Mesendoderm (in vitro differentiated cells): ENCODE results near the gene FAM227A.

Source experiments
- DNase-seq: peaks from one replicate; pipeline ENCODE4 v3.0.0; 2013
- H2AK5ac ChIP-seq: 2 replicates; pipeline ENCODE4 v1.6.1; 2013; ENCODE audit warnings: low read length, inconsistent platforms
- H2BK120ac ChIP-seq: 2 replicates; pipeline ENCODE4 v1.6.1; 2013; ENCODE audit warnings: low read depth, mild to moderate bottlenecking, low read length, moderate library complexity, mixed read lengths
- H2BK15ac ChIP-seq: replicated peaks from 2 replicates; pipeline ENCODE4 v1.6.1; 2013; ENCODE audit warnings: low read depth, mild to moderate bottlenecking, moderate library complexity
- H2BK5ac ChIP-seq: 2 replicates; pipeline ENCODE4 v1.6.1; 2013; ENCODE audit warnings: low read length, inconsistent platforms
- H3K18ac ChIP-seq: 2 replicates; pipeline ENCODE4 v1.6.1; 2013; ENCODE audit warnings: mild to moderate bottlenecking, low read length, mixed read lengths
- H3K23ac ChIP-seq: one replicate; pipeline ENCODE4 v1.6.1; 2013; ENCODE audit warnings: low read length
- H3K27ac ChIP-seq: 2 replicates; pipeline ENCODE4 v1.5.1; 2013; ENCODE audit warnings: low read depth, mild to moderate bottlenecking, inconsistent platforms, low read length, moderate library complexity
- H3K27me3 ChIP-seq: 2 replicates; pipeline ENCODE4 v1.6.1; 2013; ENCODE audit warnings: low read length, control low read depth, mild to moderate bottlenecking, inconsistent platforms; ENCODE audit not compliant: insufficient read depth, poor library complexity
- H3K36me3 ChIP-seq: 2 replicates; pipeline ENCODE4 v1.6.1; 2013; ENCODE audit warnings: low read length, inconsistent platforms; ENCODE audit not compliant: control insufficient read depth, insufficient read depth
- H3K4ac ChIP-seq: one replicate; pipeline ENCODE4 v1.6.1; 2013; ENCODE audit warnings: low read depth, mild to moderate bottlenecking, low read length, moderate library complexity
- H3K4me1 ChIP-seq: 2 replicates; pipeline ENCODE4 v1.6.1; 2013; ENCODE audit warnings: low read depth, low read length, inconsistent platforms; ENCODE audit not compliant: control insufficient read depth
- H3K4me2 ChIP-seq: 2 replicates; pipeline ENCODE4 v1.6.1; 2013; ENCODE audit warnings: low read length
- H3K4me3 ChIP-seq: 2 replicates; pipeline ENCODE4 v1.5.1; 2013; ENCODE audit warnings: mild to moderate bottlenecking, low read length
- H3K56ac ChIP-seq: one replicate; pipeline ENCODE4 v1.6.1; 2013; ENCODE audit warnings: low read length
- H3K79me1 ChIP-seq: 2 replicates; pipeline ENCODE4 v1.6.1; 2013; ENCODE audit warnings: low read length, inconsistent platforms
- H3K79me2 ChIP-seq: 2 replicates; pipeline ENCODE4 v1.6.1; 2013; ENCODE audit warnings: mild to moderate bottlenecking, low read length; ENCODE audit not compliant: control insufficient read depth, insufficient read depth
- H3K9ac ChIP-seq: 2 replicates; pipeline ENCODE4 v1.6.1; 2013; ENCODE audit warnings: low read length, inconsistent platforms
- H4K5ac ChIP-seq: one replicate; pipeline ENCODE4 v1.6.1; 2013; ENCODE audit warnings: low read length
- H4K8ac ChIP-seq: one replicate; pipeline ENCODE4 v1.6.1; 2013; ENCODE audit warnings: low read depth, mild to moderate bottlenecking, control low read depth, low read length, moderate library complexity
- WGBS: extraction: QIAGEN DNeasy Blood & Tissue Kit; methylation state at CpG from one replicate; pipeline ENCODE4 v1.1.7; 2013; ENCODE audit warnings: low lambda C conversion rate, missing lambda C conversion rate; ENCODE audit not compliant: insufficient coverage; ENCODE audit errors: extremely low coverage; 5-methylcytosine and 5-hydroxymethylcytosine counted together

Gene FAM227A

DNA sequence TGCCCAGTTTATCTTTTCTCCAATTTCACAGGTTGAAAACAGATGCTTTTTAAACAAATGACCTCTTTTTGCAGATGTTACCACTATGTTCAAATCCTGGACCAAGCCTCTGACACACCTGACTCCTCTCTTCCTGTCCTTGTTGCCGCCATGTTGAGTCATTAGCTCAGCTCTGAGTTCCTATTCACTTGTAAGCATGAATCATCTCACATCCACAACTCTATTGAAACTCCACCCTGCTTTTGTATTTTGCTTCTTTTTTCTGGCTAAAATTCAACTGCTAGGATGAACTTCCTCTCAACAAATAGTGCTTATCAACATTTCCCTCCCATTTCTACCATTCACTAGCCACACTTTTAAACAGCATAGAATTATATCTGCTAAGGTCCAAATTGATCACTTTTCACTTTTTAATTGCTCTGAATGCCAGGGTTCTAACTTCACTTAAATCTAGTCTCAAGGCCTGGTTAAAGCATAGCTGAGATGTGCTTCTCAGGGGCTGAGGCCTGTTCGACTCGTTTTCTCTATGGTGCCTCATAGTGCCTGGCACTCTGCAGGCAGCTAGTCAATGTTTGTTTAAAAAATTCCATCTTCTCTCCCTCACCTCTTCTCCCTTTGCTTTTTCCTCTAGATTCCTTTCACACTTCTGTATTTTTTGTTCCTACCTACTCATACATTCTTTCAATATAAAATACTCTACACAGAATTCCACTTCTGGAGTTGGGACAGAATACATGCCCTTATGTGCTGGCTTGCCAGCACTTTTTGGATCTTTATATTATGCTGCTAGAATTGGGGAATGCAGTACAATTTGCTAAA, 40.6 kb upstream of the FAM227A start:
- H3K79me2 ChIP-seq: peaks cover 18% of the 10 kb centered on the region
- H3K4me2 ChIP-seq: no peak overlapping the region
- H3K4me1 ChIP-seq: peaks cover 3% of the 10 kb centered on the region
- H3K4me3 ChIP-seq: no peak overlapping the region
- H3K18ac ChIP-seq: no peak overlapping the region
- H4K5ac ChIP-seq: no peak overlapping the region
- H3K23ac ChIP-seq: no peak overlapping the region
- DNase-seq: peak; percentile 41
- H2BK120ac ChIP-seq: no peak overlapping the region
- no peak overlapping the region for H2AK5ac ChIP-seq
- H3K56ac ChIP-seq: no peak overlapping the region
- no peak overlapping the region for H2BK15ac ChIP-seq
- H3K79me1 ChIP-seq: peaks cover 16% of the 10 kb centered on the region
- no peak overlapping the region for H3K4ac ChIP-seq
- H3K27ac ChIP-seq: no peak overlapping the region
- H3K36me3 ChIP-seq: no peaks in the 10 kb centered on the region
- no peak overlapping the region for H4K8ac ChIP-seq
- no peak overlapping the region for H2BK5ac ChIP-seq
- no CpG with 5 or more reads among the region's 3 CpGs for WGBS
- H3K27me3 ChIP-seq: no peaks in the 10 kb centered on the region
- no peak overlapping the region for H3K9ac ChIP-seq

DNA sequence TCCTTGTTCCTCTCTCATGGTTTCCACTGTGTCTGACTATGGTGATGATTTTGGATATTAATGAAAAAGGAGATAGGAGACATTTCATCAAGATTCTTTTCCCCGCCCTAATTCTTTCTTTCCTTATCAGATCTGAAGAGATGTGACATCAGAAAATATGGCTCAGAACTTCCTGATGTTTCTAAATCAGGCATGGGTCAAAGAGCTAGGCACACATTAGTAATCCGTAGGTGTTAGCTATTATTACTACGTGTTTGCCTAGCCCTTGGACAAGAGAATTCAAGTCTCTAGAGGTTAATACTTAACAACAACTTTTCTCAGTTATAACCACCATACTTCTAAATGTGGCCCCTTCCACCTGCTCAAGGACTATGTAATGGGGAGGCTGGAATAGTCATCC, 38.7 kb upstream of the FAM227A start:
- Histone ChIP-seq H3K18ac (no peak overlapping the region), H3K4me1 (peaks cover 3% of the 10 kb centered on the region), H3K4me3 (no peak overlapping the region), H3K27me3 (no peaks in the 10 kb centered on the region), H2BK15ac (no peak overlapping the region), H4K8ac (no peak overlapping the region), H3K4me2 (no peak overlapping the region), H4K5ac (no peak overlapping the region), H3K4ac (no peak overlapping the region), H3K79me2 (peaks cover 16% of the 10 kb centered on the region), H3K27ac (no peak overlapping the region), H2AK5ac (no peak overlapping the region), H3K23ac (no peak overlapping the region), H3K79me1 (peaks cover 18% of the 10 kb centered on the region), H2BK5ac (no peak overlapping the region), H3K56ac (no peak overlapping the region), H3K9ac (no peak overlapping the region), H2BK120ac (no peak overlapping the region), H3K36me3 (no peaks in the 10 kb centered on the region)
- WGBS: no CpG with 5 or more reads among the region's 3 CpGs
- no peak for DNase-seq

DNA sequence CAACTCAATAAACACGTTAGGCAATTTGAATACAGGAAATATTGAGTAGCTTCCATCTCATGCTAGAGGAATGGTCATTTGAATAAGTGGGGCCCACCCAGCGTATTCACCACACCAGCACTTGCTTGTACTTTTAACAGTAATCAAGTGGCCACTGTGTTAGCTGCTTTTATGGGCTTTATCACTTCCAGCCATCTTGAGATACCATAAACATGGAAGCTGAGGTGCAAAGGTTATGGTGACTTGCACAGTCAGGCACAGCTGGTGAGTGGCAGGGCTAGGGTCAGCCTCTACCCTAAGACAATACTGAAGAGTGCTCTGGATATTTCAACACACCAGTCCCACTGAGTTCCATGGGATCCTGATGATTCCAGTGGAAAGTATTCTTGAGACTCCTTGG, 37.9 kb upstream of the FAM227A start:
- Histone ChIP-seq H3K18ac (no peak overlapping the region), H3K36me3 (no peaks in the 10 kb centered on the region), H3K56ac (no peak overlapping the region), H4K5ac (no peak overlapping the region), H2BK5ac (no peak overlapping the region), H3K27ac (no peak overlapping the region), H3K4me2 (no peak overlapping the region), H3K4me3 (no peak overlapping the region), H3K9ac (no peak overlapping the region), H3K4ac (no peak overlapping the region), H2AK5ac (no peak overlapping the region), H3K79me2 (peaks cover 7% of the 10 kb centered on the region), H3K4me1 (peaks cover under 1% of the 10 kb centered on the region), H4K8ac (no peak overlapping the region), H3K27me3 (no peaks in the 10 kb centered on the region), H2BK15ac (no peak overlapping the region), H2BK120ac (no peak overlapping the region), H3K79me1 (peaks cover 12% of the 10 kb centered on the region), H3K23ac (no peak overlapping the region)
- no CpG with 5 or more reads among the region's 2 CpGs for WGBS
- DNase-seq: no peak

DNA sequence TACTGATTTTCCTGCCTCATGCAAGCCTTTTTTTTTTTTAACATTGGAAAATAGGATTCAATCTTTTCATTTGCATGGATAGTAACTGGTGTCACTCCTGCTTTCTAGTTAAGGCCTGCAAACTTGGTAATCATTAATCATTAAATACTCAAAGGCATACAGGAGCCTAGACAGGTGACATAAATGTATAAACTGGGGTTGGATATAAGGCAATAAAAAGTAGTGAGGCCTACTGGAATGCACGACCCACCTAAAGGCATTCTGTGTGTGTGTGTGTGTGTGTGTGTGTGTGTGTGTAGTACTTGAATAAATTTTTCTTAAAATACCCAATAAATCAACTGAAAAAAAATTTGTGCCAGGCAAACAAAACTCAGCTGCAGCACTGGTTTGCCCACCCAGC, 33.5 kb upstream of the FAM227A start:
- Histone ChIP-seq H4K5ac (no peak overlapping the region), H3K4me2 (no peak overlapping the region), H3K23ac (no peak overlapping the region), H2BK15ac (no peak overlapping the region), H3K79me1 (peaks cover 11% of the 10 kb centered on the region), H3K56ac (no peak overlapping the region), H3K4me3 (no peak overlapping the region), H2AK5ac (no peak overlapping the region), H3K36me3 (peaks cover 3% of the 10 kb centered on the region), H3K18ac (no peak overlapping the region), H3K27ac (no peak overlapping the region), H3K4me1 (no peaks in the 10 kb centered on the region), H3K27me3 (no peaks in the 10 kb centered on the region), H2BK120ac (no peak overlapping the region), H3K4ac (no peak overlapping the region), H3K79me2 (no peaks in the 10 kb centered on the region), H3K9ac (no peak overlapping the region), H4K8ac (no peak overlapping the region), H2BK5ac (no peak overlapping the region)
- DNase-seq: no peak
- no CpG with 5 or more reads among the region's 1 CpG for WGBS

DNA sequence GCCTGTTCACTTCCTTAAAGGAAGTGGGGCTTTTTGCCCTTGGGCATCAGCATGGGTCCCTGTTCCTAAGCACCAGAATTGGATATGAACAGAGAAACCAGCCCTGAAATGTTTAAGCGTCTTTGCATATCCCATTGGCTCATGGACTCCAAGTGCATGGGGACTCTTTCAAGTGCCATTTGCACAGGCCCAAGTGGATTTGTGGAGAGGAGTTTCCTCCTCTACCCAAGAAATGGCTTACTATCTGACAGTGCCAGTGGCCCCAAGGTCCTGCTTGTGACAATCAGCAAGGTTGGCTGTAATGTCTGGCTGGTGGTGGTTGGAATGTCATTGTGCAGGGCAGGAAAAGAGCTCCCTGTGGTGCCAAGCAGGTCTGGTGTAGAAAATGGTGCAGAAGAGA, 29.6 kb upstream of the FAM227A start:
- Histone ChIP-seq H3K23ac (no peak overlapping the region), H3K56ac (no peak overlapping the region), H4K8ac (no peak overlapping the region), H3K79me1 (peaks cover 12% of the 10 kb centered on the region), H3K79me2 (peaks cover 9% of the 10 kb centered on the region), H4K5ac (no peak overlapping the region), H3K4me3 (no peak overlapping the region), H2BK120ac (no peak overlapping the region), H2BK5ac (no peak overlapping the region), H3K4ac (no peak overlapping the region), H3K18ac (no peak overlapping the region), H3K9ac (no peak overlapping the region), H2AK5ac (no peak overlapping the region), H3K4me1 (peaks cover 2% of the 10 kb centered on the region), H3K27ac (no peak overlapping the region), H3K36me3 (peaks cover 7% of the 10 kb centered on the region), H3K27me3 (no peaks in the 10 kb centered on the region), H2BK15ac (no peak overlapping the region), H3K4me2 (no peak overlapping the region)
- no peak for DNase-seq
- WGBS: no CpG with 5 or more reads among the region's 1 CpG

DNA sequence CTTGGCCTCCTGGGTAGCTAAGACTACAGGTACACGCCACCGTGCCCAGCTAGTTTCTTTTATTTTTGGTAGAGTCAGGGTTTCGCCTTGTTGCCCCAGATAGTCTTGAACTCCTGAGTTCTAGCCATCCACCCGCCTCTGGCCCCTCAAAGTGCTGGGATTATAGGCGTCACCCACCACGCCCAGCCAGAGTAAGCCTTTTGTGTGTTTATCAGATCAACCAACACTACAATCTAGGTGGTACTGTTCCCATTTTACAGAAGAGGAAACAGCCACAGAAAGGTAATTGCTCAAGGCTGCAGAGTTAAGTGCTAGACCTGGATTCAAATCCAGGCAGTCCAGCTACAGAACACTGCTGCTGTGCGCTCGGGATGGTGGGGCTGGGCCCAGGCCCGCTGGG, 28.7 kb upstream of the FAM227A start:
- Histone ChIP-seq H3K27ac (no peak overlapping the region), H3K4ac (no peak overlapping the region), H3K23ac (no peak overlapping the region), H3K9ac (no peak overlapping the region), H4K8ac (no peak overlapping the region), H2AK5ac (no peak overlapping the region), H3K36me3 (peaks cover 7% of the 10 kb centered on the region), H2BK15ac (no peak overlapping the region), H2BK5ac (no peak overlapping the region), H3K18ac (no peak overlapping the region), H2BK120ac (no peak overlapping the region), H3K56ac (no peak overlapping the region), H3K4me2 (no peak overlapping the region), H3K27me3 (no peaks in the 10 kb centered on the region), H3K4me3 (no peak overlapping the region), H3K4me1 (peaks cover 2% of the 10 kb centered on the region), H3K79me1 (peaks cover 12% of the 10 kb centered on the region), H3K79me2 (peaks cover 9% of the 10 kb centered on the region), H4K5ac (no peak overlapping the region)
- no CpG with 5 or more reads among the region's 9 CpGs for WGBS
- DNase-seq: no peak
